HG03139 (cell line): ENCODE measurements around the gene DERL3.
"Not testable (repeated sequence)": the region's sequence is repeated elsewhere in the genome, so short reads cannot be mapped to it uniquely, and the experiment has no call there.

Source experiments
- ATAC-seq: cut with Tn5 transposase; IDR thresholded peaks from one replicate; pipeline ENCODE4 v1.9.1; 2021; ENCODE audit not compliant: unreplicated experiment

The DERL3 gene

GRCh38 chr22:23838681-23839468 is at the start of gene DERL3:
Gene DERL3, minus strand, starts transcription at chr22:23839006. Its CDS starts 19 bp downstream, at chr22:23838987.
- ATAC-seq: peak; percentile 65

GRCh38 chr22:23884140-23884539 is 45.3 kb upstream of the DERL3 start:
- no peak for ATAC-seq

- no peak for ATAC-seq
Measured at GRCh38 chr22:23883658-23884057, 44.9 kb upstream of the DERL3 start.

GRCh38 chr22:23882370-23882769 is 43.6 kb upstream of the DERL3 start:
- no peak for ATAC-seq

GRCh38 chr22:23878219-23878618 is 39.4 kb upstream of the DERL3 start:
- ATAC-seq: no peak

GRCh38 chr22:23877566-23877965 is 38.8 kb upstream of the DERL3 start:
- no peak for ATAC-seq

- no peak for ATAC-seq
Measured at GRCh38 chr22:23875801-23876200, 37.0 kb upstream of the DERL3 start.

- no peak for ATAC-seq
Measured at GRCh38 chr22:23874871-23875270, 36.1 kb upstream of the DERL3 start.

- ATAC-seq: no peak
Measured at GRCh38 chr22:23868580-23868979, 29.8 kb upstream of the DERL3 start.

GRCh38 chr22:23864499-23865154 is 25.8 kb upstream of the DERL3 start:
- ATAC-seq: not testable (repeated sequence)

- no peak for ATAC-seq
Measured at GRCh38 chr22:23862103-23862502, 23.3 kb upstream of the DERL3 start.

- ATAC-seq: not testable (repeated sequence)
Measured at GRCh38 chr22:23860187-23860586, 21.4 kb upstream of the DERL3 start.

GRCh38 chr22:23859201-23859600 is 20.4 kb upstream of the DERL3 start:
- no peak for ATAC-seq

- no peak for ATAC-seq
Measured at GRCh38 chr22:23858484-23858815, 19.6 kb upstream of the DERL3 start.

- peak; percentile 84 for ATAC-seq
Measured at GRCh38 chr22:23857606-23858483, 19.0 kb upstream of the DERL3 start, which contains the start of gene SLC2A11. Gene SLC2A11, plus strand, starts transcription at chr22:23857875. Its CDS starts 125 bp downstream, at chr22:23858000.

GRCh38 chr22:23856721-23857605 is 18.2 kb upstream of the DERL3 start:
- peak; percentile 30 for ATAC-seq

GRCh38 chr22:23850136-23850611 is 11.4 kb upstream of the DERL3 start:
- ATAC-seq: no peak

GRCh38 chr22:23849009-23850006 is 10.5 kb upstream of the DERL3 start:
- no peak for ATAC-seq
